HK-2 (cell line): Measurements from ENCODE around the gene PDE4D.
"Not testable (repeated sequence)": the region's sequence is repeated elsewhere in the genome, so short reads cannot be mapped to it uniquely, and the experiment has no call there.

Source experiments
- DNase-seq: peaks from one replicate; pipeline ENCODE4 v3.0.0-alpha.2; 2018; ENCODE audit not compliant: unreplicated experiment

Gene PDE4D

GRCh38 chr5:59583151-59583809 is 310.2 kb downstream of the PDE4D start:
- DNase-seq = no peak

- DNase-seq = no peak
Measured at GRCh38 chr5:59582746-59583145, 310.8 kb downstream of the PDE4D start.

GRCh38 chr5:59579824-59580167 is 313.7 kb downstream of the PDE4D start:
- DNase-seq = no peak

DNA sequence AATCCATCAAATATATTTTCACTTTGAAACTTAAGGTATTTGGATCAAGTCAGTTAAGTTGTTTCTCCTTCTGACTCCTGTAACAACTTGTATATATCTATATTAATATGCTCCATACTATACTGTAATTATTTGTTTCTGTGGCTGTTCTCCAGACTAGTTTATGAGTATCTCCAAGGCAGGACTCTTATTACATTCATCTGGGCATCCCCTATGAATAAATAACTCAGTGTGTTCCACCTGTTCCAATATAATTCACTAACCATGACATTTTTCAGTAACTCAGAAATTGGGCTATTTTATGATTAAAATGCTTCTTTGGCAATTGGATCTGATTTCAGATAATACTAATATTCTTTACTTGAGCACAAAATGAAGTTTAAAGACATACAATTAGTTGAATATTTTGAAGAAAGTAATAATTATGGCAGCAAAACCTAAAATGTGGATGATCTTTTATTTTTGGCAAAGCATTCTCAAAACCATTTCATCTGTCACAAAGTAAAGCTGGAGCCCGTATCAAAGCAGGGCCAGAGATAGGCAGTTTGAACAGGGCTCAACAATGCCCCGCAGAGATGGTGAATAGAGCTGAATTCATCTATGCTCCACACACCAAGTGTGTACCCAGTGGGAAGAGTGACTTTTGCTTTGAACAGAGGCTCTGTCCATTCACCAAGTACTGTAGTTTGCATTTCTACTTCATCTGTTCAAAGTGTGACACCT is 314.3 kb downstream of the PDE4D start:
- no peak for DNase-seq

- DNase-seq = no peak
Measured at GRCh38 chr5:59577485-59577884, 316.0 kb downstream of the PDE4D start.

DNA sequence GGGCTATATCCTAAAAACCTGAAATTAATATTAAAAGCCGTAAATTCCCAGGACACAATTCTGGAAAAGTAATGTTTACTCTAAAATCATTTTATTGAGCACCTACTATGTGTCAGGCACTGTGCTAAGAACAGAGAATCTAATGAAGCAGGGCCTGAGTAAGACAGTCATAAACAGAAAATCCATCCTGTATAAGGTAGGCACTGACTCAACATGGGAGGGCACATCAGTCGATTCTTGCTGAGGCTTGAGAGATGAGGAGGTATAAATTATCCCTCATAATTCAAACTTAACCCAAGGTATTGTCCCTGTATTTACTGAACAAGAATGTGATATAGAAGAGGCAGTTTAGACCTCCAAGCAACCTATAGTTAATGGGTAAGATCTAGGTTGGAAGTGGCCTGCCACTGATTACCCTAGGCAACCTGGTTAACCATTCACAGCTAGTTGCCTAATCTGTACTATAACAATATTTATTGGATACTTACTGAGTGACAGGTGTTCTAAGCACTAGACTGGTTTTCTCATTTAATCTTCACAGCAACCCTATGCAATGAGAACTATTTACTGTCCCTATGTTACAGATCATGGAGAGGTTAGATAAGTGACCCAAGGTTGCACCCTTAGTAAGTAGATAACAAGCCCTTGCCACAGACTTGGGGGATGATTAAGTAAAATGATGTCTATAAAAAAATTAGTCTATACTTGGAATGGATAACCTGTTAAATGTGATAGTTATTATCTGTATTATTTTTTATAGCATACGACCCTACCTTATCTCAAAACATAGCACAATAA is 317.7 kb downstream of the PDE4D start:
- DNase-seq = no peak

- DNase-seq = not testable (repeated sequence)
Measured at GRCh38 chr5:59573509-59573908, 320.0 kb downstream of the PDE4D start.

DNA sequence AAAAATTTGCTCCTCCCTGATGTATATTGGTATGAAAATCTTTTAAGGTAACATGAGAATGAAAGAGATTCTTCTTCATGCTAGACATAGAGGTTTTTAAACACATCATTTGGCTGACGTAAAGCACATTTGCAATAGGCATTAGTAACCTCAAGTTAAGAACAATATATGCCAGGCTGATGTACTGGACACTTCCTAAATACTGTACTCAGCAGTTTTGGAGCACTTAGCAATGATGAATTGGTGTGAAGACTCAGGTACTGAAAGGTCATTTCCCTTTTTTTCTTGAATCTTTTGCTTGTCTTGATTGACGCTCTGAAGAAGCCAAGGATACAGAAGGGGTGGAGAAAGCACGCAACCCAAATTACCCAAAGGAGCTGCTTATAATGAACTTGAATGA is 322.5 kb downstream of the PDE4D start:
- DNase-seq = no peak

DNA sequence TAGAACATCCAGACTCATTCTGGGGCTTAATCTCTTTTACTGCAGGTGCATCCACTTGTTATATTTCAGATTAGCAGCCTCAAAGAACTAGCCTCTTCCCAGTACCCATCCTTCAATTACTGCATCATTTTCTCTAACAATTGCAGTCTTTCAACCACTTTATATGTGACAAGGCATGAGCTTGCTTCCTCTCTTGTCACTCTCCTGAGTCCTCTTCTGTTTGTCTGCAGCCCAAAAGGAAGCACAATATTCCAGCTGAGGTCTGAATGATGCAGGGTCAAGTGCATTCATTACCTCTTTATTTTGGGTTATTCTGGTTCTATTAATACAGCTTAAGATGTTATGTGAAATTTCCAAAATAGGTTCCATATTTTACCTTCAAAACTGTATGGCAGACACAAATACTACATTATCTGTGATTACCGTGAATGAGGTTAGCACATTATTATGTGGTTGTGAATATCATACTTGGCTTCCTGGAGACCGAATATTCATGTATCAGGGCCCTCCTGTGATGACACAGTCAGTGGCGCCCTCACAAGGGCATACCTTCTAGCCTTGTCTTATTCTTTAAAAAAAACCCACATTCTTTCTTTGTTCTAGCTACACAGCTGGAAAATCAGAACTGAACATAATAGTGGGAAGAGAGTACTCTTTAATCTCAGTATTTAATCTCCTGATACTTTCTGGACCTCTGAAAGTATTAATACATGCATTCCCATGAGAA is 323.8 kb downstream of the PDE4D start:
- no peak for DNase-seq

DNA sequence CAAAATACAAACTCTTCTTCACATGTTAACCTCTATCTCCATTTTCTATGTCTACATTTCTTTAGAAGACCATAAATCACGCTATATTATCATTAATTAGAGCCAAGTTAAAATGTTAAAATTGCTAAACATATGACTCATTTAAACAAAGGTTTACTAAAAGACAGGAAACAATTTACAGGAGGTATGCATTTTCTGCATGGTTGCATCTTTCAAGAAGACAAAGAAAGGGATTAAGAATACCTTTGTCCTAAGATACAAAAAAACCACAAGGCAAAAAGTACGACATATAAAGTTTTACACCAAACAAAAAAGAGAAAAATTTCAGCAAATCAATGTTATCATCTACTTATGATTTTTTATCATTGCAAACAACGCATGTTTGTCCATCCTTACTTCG is 324.4 kb downstream of the PDE4D start:
- no peak for DNase-seq

DNA sequence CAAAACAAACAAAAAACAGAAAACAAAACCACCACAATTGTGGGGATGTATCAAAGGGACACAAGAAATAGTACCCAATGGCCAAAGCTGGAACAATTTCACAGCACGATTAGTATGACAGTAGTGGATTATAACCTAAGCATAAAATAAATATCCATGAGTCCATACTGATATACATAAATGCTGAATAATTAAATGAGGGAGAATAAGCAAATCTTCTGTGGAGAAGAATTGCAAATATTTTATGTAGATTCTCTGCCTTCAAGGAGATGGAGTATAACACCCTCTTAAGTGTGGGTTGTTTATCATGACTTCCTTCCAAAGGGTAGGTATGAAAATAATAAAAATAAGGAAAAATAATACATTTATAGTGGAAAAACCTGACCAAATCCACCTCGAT is 325.4 kb downstream of the PDE4D start:
- DNase-seq = no peak

- no peak for DNase-seq
Measured at GRCh38 chr5:59565551-59565950, 328.0 kb downstream of the PDE4D start.

DNA sequence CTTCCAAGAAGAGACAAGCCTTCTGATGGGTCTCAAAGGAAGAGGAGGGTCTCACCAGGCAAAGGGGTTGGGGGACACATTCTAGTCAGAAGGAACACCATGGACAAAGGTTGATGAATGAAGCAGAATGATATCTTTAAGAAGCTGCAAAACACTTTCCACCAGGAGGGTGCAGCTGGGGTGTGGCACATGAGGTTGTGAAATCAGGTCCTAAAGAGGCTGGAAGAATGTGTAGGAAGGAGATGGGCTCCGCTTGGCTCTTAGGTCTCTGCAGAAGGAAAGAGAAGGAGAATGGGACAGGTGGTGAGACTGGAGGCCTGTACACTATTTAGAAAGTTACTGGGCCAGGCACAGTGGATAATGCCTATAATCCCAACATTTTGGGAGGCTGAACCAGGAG is 328.6 kb downstream of the PDE4D start:
- DNase-seq = no peak

DNA sequence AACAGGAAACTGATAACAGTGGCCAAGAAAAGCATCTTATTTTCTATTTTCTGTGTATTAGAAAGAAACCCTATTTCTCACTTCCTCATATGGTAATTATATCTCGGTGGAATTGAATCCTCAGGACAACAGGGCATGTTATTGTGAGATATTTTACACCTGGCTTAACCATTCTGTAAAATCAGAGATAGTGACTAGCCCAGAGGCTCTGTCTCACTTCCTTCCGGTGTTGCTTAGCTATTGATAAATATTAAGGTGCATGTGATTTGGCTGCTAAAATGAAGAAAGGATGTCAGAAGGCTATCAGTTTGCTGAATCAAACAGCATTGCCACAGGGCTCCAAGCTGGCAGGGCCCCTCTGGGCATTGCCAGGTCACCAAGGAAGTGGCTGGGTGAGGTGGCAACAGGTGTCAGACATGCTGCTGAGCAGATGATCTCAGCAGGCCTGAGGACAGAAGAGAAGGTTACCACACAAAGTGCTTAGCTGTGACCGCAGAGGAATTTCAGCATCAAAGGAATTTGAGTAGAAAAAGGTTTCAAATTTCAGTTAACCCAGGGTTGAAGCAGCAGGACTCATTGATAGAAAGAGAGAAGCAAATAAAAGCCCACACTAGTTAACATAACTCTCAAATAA is 330.7 kb downstream of the PDE4D start:
- DNase-seq = peak; percentile 27

DNA sequence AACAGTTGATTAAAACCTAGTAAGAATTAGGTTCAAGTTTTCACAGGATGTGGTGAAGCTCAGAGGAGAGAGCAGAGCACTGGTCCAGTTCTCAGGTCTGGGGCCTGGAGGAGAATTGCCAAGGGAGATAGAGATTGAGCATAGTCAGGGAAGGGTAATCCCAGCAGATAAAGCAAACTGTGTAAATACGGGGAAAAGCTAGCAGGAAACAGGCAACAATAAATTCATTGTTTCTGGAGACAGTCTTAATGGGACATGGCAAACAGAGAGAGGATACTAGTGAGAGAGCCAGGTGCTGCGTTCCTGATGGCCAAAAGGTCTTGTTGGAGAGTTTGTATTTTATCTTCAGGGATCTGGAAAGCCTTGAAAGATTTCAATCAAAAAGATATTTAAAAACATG is 333.0 kb downstream of the PDE4D start:
- no peak for DNase-seq

GRCh38 chr5:59559847-59560246 is 333.7 kb downstream of the PDE4D start:
- DNase-seq = no peak

DNA sequence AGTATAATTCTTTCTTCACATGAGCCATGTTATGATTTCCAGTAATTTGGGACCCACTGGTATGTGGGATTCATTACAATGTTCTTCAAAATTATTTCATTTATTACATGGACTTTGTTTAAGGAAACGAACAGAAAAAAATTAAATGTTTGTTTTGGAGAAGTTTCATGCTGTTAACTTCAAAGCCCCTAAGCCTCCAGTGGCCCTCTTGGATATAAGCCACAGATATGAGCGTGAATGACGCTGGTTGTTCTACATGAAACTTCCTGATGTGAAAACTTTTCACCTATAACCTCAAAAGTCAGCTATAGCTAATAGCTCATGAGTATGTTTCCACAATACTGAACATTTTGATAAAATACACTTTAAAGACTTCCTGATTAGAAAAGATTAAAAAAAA is 334.2 kb downstream of the PDE4D start:
- DNase-seq = no peak

- no peak for DNase-seq
Measured at GRCh38 chr5:59558501-59558900, 335.0 kb downstream of the PDE4D start.

DNA sequence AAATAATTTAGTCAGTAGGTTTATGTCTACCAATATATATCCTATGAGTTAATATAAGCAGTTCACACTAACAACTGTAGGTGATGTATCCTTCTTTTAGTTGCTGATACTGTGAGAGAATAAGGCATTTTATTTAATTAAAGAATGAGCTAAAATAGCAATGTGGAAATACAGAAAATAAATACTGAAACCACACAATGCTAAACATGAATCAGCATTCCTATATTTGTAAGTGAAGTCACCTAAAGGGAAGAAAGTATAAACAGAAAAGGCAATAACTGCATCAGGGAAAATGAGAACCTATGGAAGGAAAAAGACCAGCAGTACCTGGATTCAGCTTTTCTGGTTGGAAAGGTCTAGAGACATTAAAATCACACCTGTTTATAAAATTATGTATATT is 336.0 kb downstream of the PDE4D start:
- DNase-seq = no peak

DNA sequence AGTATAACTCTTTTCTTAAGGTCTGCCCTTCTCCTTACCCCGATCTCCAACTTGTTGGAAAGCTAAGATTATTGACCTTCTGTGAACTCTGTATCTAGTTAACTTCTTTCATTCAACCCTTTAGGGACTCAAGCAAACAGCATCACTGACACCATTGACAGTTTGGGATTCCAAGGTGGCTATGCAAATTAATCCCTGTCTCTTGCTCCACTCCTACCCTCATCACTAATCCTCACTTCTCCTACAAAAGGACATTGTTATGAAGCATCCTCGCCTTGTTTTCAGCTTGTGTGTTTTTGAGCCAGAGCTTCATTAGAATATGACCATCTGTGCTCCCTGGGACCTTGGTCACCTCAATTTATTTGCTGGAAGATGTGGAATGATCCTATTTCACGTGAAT is 337.9 kb downstream of the PDE4D start:
- no peak for DNase-seq

GRCh38 chr5:59554501-59554900 is 339.0 kb downstream of the PDE4D start:
- DNase-seq = no peak

DNA sequence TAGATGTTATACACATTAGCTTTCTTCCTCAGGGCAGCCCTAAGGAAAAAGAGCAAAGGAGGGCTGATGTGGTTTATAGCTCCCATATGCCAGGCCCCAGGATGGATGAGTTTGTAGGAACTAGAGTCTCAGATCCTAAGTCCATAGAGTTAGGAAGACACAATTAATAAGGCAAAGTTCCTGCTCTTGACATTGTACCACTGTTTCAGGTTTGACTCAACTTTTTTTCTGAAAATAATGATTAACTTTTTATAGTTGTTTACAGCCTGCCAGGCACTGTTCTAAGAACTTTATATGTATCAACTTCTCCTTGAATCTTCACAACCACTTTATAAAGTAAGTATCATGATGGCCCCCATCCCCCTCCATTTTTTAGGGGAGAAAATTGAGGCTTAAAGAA is 339.5 kb downstream of the PDE4D start:
- DNase-seq = no peak
